SH-SY5Y (cell line): Measurements from ENCODE around the gene ZNF518A.

Experiments
- GATA2 ChIP-seq: IDR thresholded peaks from 2 replicates; pipeline ENCODE4 v1.6.1; 2011; ENCODE audit warnings: mild to moderate bottlenecking, low read depth, low read length
- GATA3 ChIP-seq: IDR thresholded peaks from 2 replicates; pipeline ENCODE4 v1.6.1; 2011; ENCODE audit warnings: low read depth, mild to moderate bottlenecking, low read length, moderate library complexity

Gene ZNF518A

GRCh38 chr10:96118604-96119450, 11.3 kb upstream of the ZNF518A start:
- TF ChIP-seq GATA3 (no peak), GATA2 (no peak)

GRCh38 chr10:96122824-96123223, 7.3 kb upstream of the ZNF518A start:
- no peak for TF ChIP-seq GATA3
- no peak for TF ChIP-seq GATA2

- TF ChIP-seq GATA2 (no peak), GATA3 (no peak)
Measured at GRCh38 chr10:96124230-96125141, 5.6 kb upstream of the ZNF518A start.

- TF ChIP-seq GATA3: no peak
- TF ChIP-seq GATA2: no peak
Measured at GRCh38 chr10:96125142-96125515, 5.0 kb upstream of the ZNF518A start.

DNA sequence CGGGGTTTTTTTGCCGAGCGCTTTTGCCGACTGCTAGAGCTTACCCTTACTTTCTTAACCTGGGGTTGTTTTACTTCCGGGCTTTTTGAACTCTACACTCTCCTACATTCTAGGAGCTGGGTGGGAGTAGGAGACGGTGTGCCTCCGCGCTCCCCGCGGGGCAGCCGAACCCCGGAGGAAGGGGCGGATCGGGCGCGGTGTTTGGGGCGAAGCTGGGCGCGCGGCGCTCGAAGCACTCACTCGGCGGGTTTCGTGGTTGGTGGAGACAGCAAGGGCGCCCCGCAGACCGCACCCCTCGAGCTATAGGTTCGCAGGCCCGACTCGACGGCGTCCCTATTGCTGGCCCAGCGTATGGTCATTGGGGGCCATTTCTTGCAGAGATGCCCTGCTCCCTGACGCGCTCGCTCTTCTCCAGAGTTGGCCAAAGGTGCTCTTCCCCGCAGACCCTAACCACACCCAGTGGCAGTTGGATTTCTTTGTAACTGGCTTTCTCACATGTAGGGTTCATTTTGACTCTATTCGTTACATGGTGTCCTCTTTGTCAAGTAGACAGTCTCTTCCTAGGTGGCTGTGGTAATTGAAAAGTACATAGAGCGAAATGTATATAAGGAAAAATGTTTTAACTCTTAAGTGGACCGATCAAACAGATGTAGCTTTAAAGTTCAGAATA, 364 bp downstream of the ZNF518A start:
- TF ChIP-seq GATA2 (no peak), GATA3 (no peak)

DNA sequence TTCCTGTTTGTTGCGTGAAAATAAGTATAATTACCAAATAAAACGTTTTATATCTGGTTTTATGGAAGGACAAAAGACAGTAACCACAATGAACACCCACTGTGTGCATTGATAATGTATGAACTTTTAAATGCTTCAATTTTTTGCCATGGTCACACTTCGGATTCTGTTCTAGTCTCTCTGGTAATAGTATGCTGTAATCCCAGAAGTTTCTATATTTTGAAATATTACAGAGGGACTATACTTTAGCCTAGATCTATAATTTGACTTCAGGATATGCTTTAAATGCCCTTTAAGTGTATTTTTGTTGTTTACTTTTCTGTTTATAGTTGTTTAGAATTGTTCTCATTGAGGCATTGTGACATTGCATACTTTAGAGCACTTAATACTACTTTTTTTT, 1.5 kb downstream of the ZNF518A start:
- TF ChIP-seq GATA2 (no peak), GATA3 (no peak)

DNA sequence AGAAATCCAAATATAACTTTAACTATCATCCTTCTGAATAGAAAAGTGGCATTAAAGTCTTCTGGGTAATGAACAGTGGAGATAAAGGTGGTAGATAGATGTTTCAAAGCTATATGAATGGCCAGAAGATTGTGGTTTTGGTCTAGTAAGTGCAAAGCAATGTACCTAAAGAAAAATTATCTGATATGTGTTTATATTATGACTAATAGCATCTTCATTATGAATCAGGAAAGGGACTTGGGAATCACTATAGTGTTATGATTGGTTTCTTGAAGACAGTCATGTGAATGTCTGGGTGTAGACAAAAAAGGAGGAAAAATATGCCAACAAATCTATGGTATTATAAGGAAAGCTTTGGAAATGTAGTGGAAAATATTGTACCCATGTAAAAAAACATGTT, 3.0 kb downstream of the ZNF518A start:
- TF ChIP-seq GATA3: no peak
- TF ChIP-seq GATA2: no peak

GRCh38 chr10:96136810-96137209, 6.7 kb downstream of the ZNF518A start:
- TF ChIP-seq GATA2: no peak
- TF ChIP-seq GATA3: no peak

DNA sequence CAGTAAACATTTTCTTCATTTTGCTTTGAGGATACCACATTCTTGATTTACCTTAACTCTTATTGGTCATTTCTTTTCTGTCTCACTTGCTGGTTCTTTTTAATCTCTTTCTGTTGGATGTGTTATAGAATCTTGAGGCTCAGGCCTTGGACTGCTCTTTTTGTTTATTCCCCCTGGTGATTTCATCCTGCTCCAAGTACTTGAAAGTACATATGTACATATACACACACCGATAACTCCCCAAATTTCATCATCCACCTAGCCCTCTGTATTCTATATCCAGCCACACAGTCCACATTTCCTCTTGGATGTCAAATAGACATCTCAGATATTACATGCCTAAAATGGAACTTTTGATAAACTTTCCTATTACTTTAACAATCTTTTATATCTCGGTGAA, 7.5 kb downstream of the ZNF518A start:
- no peak for TF ChIP-seq GATA2
- TF ChIP-seq GATA3: no peak

DNA sequence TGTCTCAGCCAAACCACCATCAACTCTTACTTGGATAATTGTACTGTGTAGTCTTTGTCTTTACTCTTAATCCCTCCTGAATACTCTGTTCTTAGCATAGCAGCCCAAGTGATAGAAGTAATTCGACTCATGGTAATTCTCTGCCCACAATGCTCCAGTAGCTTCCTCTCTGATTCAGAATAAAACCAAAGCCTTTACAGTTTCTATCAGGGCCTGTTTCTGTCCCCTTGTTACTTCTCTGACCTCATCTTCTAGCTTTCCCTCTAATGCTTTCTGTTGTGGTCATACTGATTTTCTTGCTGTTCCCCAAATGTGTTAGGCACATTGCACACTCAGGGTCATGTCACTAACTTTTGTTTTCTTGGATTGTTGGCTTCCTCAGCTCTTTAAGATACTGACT, 8.0 kb downstream of the ZNF518A start:
- no peak for TF ChIP-seq GATA3
- TF ChIP-seq GATA2: no peak

GRCh38 chr10:96152437-96152836, 22.3 kb downstream of the ZNF518A start:
- TF ChIP-seq GATA3: no peak
- no peak for TF ChIP-seq GATA2

GRCh38 chr10:96153070-96153469, 23.0 kb downstream of the ZNF518A start:
- TF ChIP-seq GATA3: no peak
- TF ChIP-seq GATA2: no peak

- no peak for TF ChIP-seq GATA2
Measured at GRCh38 chr10:96165726-96166125, 35.6 kb downstream of the ZNF518A start.

GRCh38 chr10:96168546-96168945, 38.4 kb downstream of the ZNF518A start:
- TF ChIP-seq GATA2 (no peak), GATA3 (no peak)
